Neutrophil (primary cell): ENCODE measurements around the gene DNAH17.

Source experiments
- H3K27ac ChIP-seq: fragments of 200-600 bp; sonication (generic); 2 replicates; pipeline ENCODE4 v1.5.1; 2016; ENCODE audit warnings: mild to moderate bottlenecking, moderate library complexity
- H3K27me3 ChIP-seq: fragments of 200-600 bp; sonication (generic); 2 replicates; pipeline ENCODE4 v1.6.0; 2016; ENCODE audit warnings: mild to moderate bottlenecking
- H3K36me3 ChIP-seq: fragments of 200-600 bp; sonication (generic); 2 replicates; pipeline ENCODE4 v1.5.1; 2017
- H3K4me1 ChIP-seq, 2 experiments: fragments of 200-600 bp in 1 of 2; sonication (generic) in 1 of 2; 1 replicate in 1 of 2; 2 replicates in 1 of 2; pipeline versions ENCODE4 v1.5.1 to v1.6.1; 2013 to 2016; ENCODE audit warnings: low read depth in 1 of 2, low read length in 1 of 2, mild to moderate bottlenecking in 1 of 2, moderate library complexity in 1 of 2; ENCODE audit not compliant: control insufficient read depth in 1 of 2, insufficient read depth in 1 of 2
- H3K4me3 ChIP-seq, 2 experiments: fragments of 200-600 bp in 1 of 2; sonication (generic) in 1 of 2; 1 replicate in 1 of 2; 2 replicates in 1 of 2; pipeline ENCODE4 v1.5.1; 2013 to 2016; ENCODE audit warnings: low read depth in 1 of 2, low read length in 1 of 2, mild to moderate bottlenecking in 1 of 2, moderate library complexity in 1 of 2
- H3K9me3 ChIP-seq: fragments of 200-600 bp; sonication (generic); 2 replicates; pipeline ENCODE4 v1.5.1; 2016
- CTCF ChIP-seq: fragments of 200-600 bp; sonication (generic); IDR thresholded peaks from 2 replicates; pipeline ENCODE4 v1.5.1; 2016; ENCODE audit warnings: antibody characterized with exemption

Gene DNAH17

DNA sequence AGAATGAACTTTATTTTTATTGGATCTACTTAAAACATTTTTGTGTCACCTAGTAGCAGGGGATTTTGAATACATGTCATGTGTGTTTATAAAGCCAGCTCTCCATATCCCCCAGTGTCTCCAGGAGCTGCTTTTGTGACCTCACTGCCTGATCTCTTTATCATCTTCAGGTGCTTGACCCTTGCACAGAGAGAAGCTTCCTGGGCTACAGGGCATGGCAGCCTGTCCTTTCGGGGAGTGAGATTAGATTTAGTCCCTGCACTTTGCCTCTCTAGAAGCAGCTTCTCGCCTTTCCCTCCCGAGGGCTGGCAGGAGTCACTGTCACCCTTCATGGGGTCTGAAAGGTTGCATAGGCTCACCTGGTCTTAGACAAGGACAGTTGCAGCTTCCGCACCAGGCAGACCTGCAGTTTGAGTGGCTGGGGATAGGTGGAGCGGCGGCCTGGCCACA is 156.1 kb downstream of the DNAH17 start:
- H3K27me3 ChIP-seq = no peaks in the 10 kb centered on the region
- H3K4me3 ChIP-seq = peak overlapping the region in 1 of 2 experiments; percentile 34
- TF ChIP-seq CTCF = no peak
- H3K36me3 ChIP-seq = peaks cover 72% of the 10 kb centered on the region
- peak overlapping the region; percentile 94 for H3K27ac ChIP-seq
- H3K9me3 ChIP-seq = no peaks in the 10 kb centered on the region
- H3K4me1 ChIP-seq = peaks cover 73 to 85% of the 10 kb centered on the region in 2 experiments

GRCh38 chr17:78419970-78420815 is 157.0 kb downstream of the DNAH17 start:
- TF ChIP-seq CTCF = no peak
- H3K27me3 ChIP-seq = no peaks in the 10 kb centered on the region
- peak overlapping the region; percentile 94 for H3K27ac ChIP-seq
- peak overlapping the region in 1 of 2 experiments; percentile 70 for H3K4me3 ChIP-seq
- H3K4me1 ChIP-seq = peaks cover 73 to 85% of the 10 kb centered on the region in 2 experiments
- peaks cover 63% of the 10 kb centered on the region for H3K36me3 ChIP-seq
- no peaks in the 10 kb centered on the region for H3K9me3 ChIP-seq

DNA sequence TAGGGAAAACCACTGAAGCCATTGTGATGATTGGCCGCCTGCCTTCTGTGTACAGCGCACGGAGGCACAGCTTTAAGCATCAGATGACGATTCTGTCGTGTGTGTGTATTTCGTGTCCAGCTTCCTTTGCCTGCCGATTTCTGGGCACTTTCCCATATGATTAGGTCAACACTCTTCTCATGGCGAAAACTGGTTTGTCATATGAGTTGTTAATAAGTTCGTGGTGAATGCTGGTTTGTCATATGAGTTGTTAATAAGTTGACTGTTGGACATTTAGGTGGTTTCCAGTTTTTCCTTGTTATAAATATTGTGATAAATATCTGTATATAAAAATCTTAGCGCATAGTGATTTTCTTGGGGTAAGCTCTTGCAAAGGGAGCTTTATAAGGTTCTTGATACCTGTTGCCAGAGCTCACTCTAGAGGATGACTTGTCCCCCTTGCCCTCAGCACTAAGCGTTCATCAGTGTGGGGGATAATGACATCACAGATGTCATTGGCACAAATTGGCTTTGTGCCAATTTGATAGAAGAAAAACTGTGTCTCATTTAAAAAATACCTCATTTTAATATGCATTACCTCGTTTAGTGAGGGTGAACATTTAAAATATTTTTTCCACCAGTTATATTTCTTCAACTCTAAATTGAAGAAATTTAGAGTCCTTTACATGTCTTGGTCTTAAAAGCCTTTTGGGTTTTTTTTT is 158.7 kb downstream of the DNAH17 start:
- Histone ChIP-seq H3K36me3 (peaks cover 45% of the 10 kb centered on the region), H3K4me3 (peak overlapping the region in 1 of 2 experiments; percentile 70), H3K27ac (peak overlapping the region; percentile 94), H3K9me3 (no peaks in the 10 kb centered on the region), H3K4me1 (peaks cover 90 to 97% of the 10 kb centered on the region in 2 experiments), H3K27me3 (no peaks in the 10 kb centered on the region)
- no peak for TF ChIP-seq CTCF

DNA sequence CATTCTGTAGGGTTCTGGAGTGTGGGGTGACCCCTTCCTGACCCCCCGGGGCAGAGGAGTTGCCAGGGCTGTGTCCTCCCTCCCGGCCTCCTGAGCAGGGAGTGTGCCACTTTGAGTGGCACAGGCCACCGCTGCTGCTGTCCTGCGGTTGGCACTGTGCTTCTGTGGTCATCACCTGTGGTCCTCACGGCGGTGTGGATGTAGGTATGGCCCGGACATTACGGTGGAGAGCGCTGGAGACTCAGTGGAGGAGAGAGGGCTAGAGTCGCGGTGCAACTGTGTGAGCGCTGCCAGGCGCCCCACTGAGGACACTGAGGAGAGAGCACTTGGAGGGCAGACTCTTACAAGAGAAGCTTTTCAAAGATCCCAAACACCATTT is 159.7 kb downstream of the DNAH17 start:
- Histone ChIP-seq H3K27me3 (no peaks in the 10 kb centered on the region), H3K4me3 (peak overlapping the region; percentile 59 to 70), H3K4me1 (peaks cover 99 to 100% of the 10 kb centered on the region in 2 experiments), H3K36me3 (peaks cover 36% of the 10 kb centered on the region), H3K27ac (peak overlapping the region; percentile 94), H3K9me3 (no peaks in the 10 kb centered on the region)
- TF ChIP-seq CTCF = no peak

- H3K9me3 ChIP-seq = no peaks in the 10 kb centered on the region
- peak overlapping the region; percentile 59 to 70 for H3K4me3 ChIP-seq
- no peak for TF ChIP-seq CTCF
- no peaks in the 10 kb centered on the region for H3K27me3 ChIP-seq
- peaks cover 99 to 100% of the 10 kb centered on the region in 2 experiments for H3K4me1 ChIP-seq
- peak overlapping the region; percentile 94 for H3K27ac ChIP-seq
- H3K36me3 ChIP-seq = peaks cover 30% of the 10 kb centered on the region
Measured at GRCh38 chr17:78416791-78417530, 160.2 kb downstream of the DNAH17 start.
